Smooth muscle cell (in vitro differentiated cells): ENCODE data around the gene GMDS. TPM values are rescaled to one million over a fixed set of nuclear protein-coding genes. Genes with fewer than 3 reads are reported as not detected.

ENCODE experiments used
- DNase-seq: peaks from one replicate; lab custom pipeline; 2025; ENCODE audit not compliant: unreplicated experiment; lab: John Stamatoyannopoulos, UW
- H2AFZ ChIP-seq: fragments of 200-600 bp; sonication (generic); 2 replicates; pipeline ENCODE4 v1.6.0; 2016; ENCODE audit warnings: antibody characterized with exemption, low read depth, mild to moderate bottlenecking
- H3F3A ChIP-seq: fragments of 200-600 bp; sonication (generic); 2 replicates; pipeline ENCODE4 v1.6.0; 2017; ENCODE audit warnings: antibody characterized with exemption, low read depth
- H3K27ac ChIP-seq: fragments of 200-600 bp; sonication (generic); 2 replicates; pipeline ENCODE4 v1.5.1; 2016; ENCODE audit warnings: low read depth, mild to moderate bottlenecking
- H3K27me3 ChIP-seq: fragments of 200-600 bp; sonication (generic); 2 replicates; pipeline ENCODE4 v1.6.1; 2016; ENCODE audit warnings: low read depth, mild to moderate bottlenecking
- H3K36me3 ChIP-seq: fragments of 200-600 bp; sonication (generic); 2 replicates; pipeline ENCODE4 v1.5.1; 2016; ENCODE audit warnings: low read depth
- H3K4me1 ChIP-seq: fragments of 200-600 bp; sonication (generic); 2 replicates; pipeline ENCODE4 v1.5.1; 2016; ENCODE audit warnings: low read depth
- H3K4me2 ChIP-seq: fragments of 200-600 bp; sonication (generic); 2 replicates; pipeline ENCODE4 v1.6.0; 2016; ENCODE audit warnings: mild to moderate bottlenecking
- H3K4me3 ChIP-seq: fragments of 200-600 bp; sonication (generic); 2 replicates; pipeline ENCODE4 v1.5.1; 2016; ENCODE audit warnings: mild to moderate bottlenecking
- H3K79me2 ChIP-seq: fragments of 200-600 bp; sonication (generic); 2 replicates; pipeline ENCODE4 v1.6.0; 2016; ENCODE audit warnings: low read depth, mild to moderate bottlenecking
- H3K9ac ChIP-seq: fragments of 200-600 bp; sonication (generic); 2 replicates; pipeline ENCODE4 v1.6.0; 2016; ENCODE audit warnings: low read depth
- H3K9me3 ChIP-seq: fragments of 200-600 bp; sonication (generic); replicated peaks from 2 replicates; pipeline ENCODE4 v1.5.1; 2016; ENCODE audit warnings: low read depth
- H4K20me1 ChIP-seq: fragments of 200-600 bp; sonication (generic); 2 replicates; pipeline ENCODE4 v1.6.0; 2016; ENCODE audit warnings: low read depth
- WGBS: methylation state at CpG from one replicate; pipeline ENCODE4 v1.1.7; 2016; ENCODE audit warnings: low lambda C conversion rate; 5-methylcytosine and 5-hydroxymethylcytosine counted together
- polyA plus RNA-seq: library from polyadenylated mRNA; unstranded; fragments of >200 nt; fragmentation: Nextera tagmentation; extraction: Ambion mirVana; gene quantifications from 2 replicates; pipeline ENCODE4 v1.2.1, GENCODE V29; 2016
- total RNA-seq: library from RNA; depleted of rRNA; stranded (reverse); fragments of >200 nt; gene quantifications from 2 replicates; pipeline ENCODE4 v1.2.3, GENCODE V29; 2014
- TF ChIP-seq, protein P1 (sequence below): fragments of 200-600 bp; sonication (generic); IDR thresholded peaks from 2 replicates; pipeline ENCODE4 v1.5.1; 2017; ENCODE audit warnings: borderline replicate concordance, mild to moderate bottlenecking, antibody characterized with exemption; ENCODE audit not compliant: insufficient read depth, poor library complexity, severe bottlenecking

The GMDS gene
- total and polyA plus RNA-seq, 2 experiments from 2014 or later = 3.7 to 8.5 TPM

DNA sequence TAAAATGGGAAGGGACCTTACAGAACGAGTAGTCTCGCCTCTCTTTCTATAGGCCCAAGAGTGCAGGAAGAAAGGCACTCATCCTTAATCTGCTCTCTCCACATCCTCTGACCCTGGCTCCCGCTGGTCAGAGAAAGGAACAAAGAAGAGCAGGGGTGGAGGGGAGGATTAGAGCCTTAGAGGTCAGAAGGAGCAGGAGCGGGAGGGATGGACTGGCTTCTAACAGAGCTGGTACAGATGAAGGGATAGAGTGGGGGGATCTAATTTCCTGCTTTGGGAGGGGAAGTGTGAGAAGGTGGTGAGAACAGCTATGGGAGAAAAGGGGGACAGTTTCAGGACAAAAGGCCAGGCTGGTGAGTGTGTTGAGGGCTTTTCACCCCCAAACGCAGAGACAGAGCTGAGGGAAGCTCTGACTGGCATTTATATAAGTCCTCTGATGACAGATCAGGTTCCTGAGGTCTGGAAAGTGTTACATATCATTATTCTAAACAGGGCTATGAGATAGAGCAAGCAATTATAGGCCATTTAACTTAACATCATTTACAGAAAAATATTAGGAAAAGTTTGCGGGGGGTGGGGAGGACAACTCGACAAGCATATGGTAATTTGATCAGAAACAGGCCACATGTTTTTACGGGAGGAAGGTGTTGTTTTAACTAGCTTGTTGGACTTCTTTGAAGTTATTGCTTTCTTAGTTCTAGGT is 524.6 kb downstream of the GMDS start:
- H3K27ac ChIP-seq = no peak overlapping the region
- no peaks in the 10 kb centered on the region for H3F3A ChIP-seq
- 27% methylated on average over 8 of the region's 8 CpGs for WGBS
- TF ChIP-seq, protein P1, sequence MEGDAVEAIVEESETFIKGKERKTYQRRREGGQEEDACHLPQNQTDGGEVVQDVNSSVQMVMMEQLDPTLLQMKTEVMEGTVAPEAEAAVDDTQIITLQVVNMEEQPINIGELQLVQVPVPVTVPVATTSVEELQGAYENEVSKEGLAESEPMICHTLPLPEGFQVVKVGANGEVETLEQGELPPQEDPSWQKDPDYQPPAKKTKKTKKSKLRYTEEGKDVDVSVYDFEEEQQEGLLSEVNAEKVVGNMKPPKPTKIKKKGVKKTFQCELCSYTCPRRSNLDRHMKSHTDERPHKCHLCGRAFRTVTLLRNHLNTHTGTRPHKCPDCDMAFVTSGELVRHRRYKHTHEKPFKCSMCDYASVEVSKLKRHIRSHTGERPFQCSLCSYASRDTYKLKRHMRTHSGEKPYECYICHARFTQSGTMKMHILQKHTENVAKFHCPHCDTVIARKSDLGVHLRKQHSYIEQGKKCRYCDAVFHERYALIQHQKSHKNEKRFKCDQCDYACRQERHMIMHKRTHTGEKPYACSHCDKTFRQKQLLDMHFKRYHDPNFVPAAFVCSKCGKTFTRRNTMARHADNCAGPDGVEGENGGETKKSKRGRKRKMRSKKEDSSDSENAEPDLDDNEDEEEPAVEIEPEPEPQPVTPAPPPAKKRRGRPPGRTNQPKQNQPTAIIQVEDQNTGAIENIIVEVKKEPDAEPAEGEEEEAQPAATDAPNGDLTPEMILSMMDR = no peak
- no peaks in the 10 kb centered on the region for H3K9me3 ChIP-seq
- H3K4me1 ChIP-seq = peaks cover 24% of the 10 kb centered on the region
- H3K36me3 ChIP-seq = no peaks in the 10 kb centered on the region
- peak overlapping the region; percentile 19 for H3K4me2 ChIP-seq
- no peak overlapping the region for H3K9ac ChIP-seq
- H2AFZ ChIP-seq = no peak overlapping the region
- DNase-seq = no peak
- peaks cover 4% of the 10 kb centered on the region for H3K27me3 ChIP-seq
- no peaks in the 10 kb centered on the region for H4K20me1 ChIP-seq
- H3K4me3 ChIP-seq = no peak overlapping the region
- H3K79me2 ChIP-seq = no peaks in the 10 kb centered on the region

DNA sequence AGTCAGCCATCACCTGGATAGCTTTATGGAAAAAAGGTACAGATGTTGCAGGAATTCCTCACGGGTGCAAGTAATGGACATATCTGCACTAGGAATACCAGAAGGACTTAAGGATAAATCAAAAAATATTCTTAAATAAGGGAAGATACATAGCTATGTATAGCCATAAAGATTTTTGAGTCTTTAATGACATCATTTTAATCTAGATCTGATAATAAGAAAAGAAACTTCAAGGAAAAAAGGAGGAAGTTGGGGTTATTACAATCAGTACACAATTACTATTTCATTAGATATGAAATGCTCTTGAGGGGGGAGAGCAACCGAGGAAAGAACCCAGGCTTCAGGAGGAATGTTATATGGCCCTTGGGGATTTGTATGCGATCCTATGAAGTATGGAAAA is 525.5 kb downstream of the GMDS start:
- H3K9me3 ChIP-seq = no peaks in the 10 kb centered on the region
- H3K27ac ChIP-seq = no peak overlapping the region
- no peaks in the 10 kb centered on the region for H4K20me1 ChIP-seq
- no peak overlapping the region for H3K9ac ChIP-seq
- no peaks in the 10 kb centered on the region for H3K36me3 ChIP-seq
- H3K4me1 ChIP-seq = peaks cover 24% of the 10 kb centered on the region
- H3K4me3 ChIP-seq = no peak overlapping the region
- no peak overlapping the region for H2AFZ ChIP-seq
- peak overlapping the region; percentile 19 for H3K4me2 ChIP-seq
- DNase-seq = no peak
- peaks cover 9% of the 10 kb centered on the region for H3K27me3 ChIP-seq
- H3K79me2 ChIP-seq = no peaks in the 10 kb centered on the region
- WGBS = 58% methylated on average over 3 of the region's 3 CpGs
- H3F3A ChIP-seq = no peaks in the 10 kb centered on the region
- TF ChIP-seq, protein P1 = no peak

- Histone ChIP-seq H3K9me3 (no peaks in the 10 kb centered on the region), H3K27me3 (peaks cover 8% of the 10 kb centered on the region), H3F3A (no peaks in the 10 kb centered on the region), H3K27ac (no peak overlapping the region), H3K4me1 (peaks cover 24% of the 10 kb centered on the region), H2AFZ (no peak overlapping the region), H3K4me2 (no peak overlapping the region), H3K79me2 (no peaks in the 10 kb centered on the region), H4K20me1 (no peaks in the 10 kb centered on the region), H3K9ac (no peak overlapping the region), H3K36me3 (no peaks in the 10 kb centered on the region), H3K4me3 (no peak overlapping the region)
- no peak for DNase-seq
- TF ChIP-seq, protein P1 = no peak
- WGBS = 90% methylated on average over 5 of the region's 5 CpGs
Observed at GRCh38 chr6:1716868-1717267, 528.5 kb downstream of the GMDS start.

GRCh38 chr6:1716396-1716795 is 529.0 kb downstream of the GMDS start:
- TF ChIP-seq, protein P1 = no peak
- no peaks in the 10 kb centered on the region for H3K36me3 ChIP-seq
- 83% methylated on average over 5 of the region's 5 CpGs for WGBS
- no peaks in the 10 kb centered on the region for H3F3A ChIP-seq
- no peak for DNase-seq
- H3K4me3 ChIP-seq = no peak overlapping the region
- no peak overlapping the region for H3K9ac ChIP-seq
- H4K20me1 ChIP-seq = no peaks in the 10 kb centered on the region
- H3K4me2 ChIP-seq = no peak overlapping the region
- H3K27ac ChIP-seq = no peak overlapping the region
- no peaks in the 10 kb centered on the region for H3K79me2 ChIP-seq
- no peak overlapping the region for H2AFZ ChIP-seq
- H3K9me3 ChIP-seq = no peaks in the 10 kb centered on the region
- H3K4me1 ChIP-seq = peaks cover 20% of the 10 kb centered on the region
- H3K27me3 ChIP-seq = peaks cover 9% of the 10 kb centered on the region
